BE2C (cell line): Measurements from ENCODE around the gene SSTR1.
"Not testable (repeated sequence)": the region's sequence is repeated elsewhere in the genome, so short reads cannot be mapped to it uniquely, and the experiment has no call there.

ENCODE experiments used
- DNase-seq: peaks from one replicate; pipeline ENCODE4 v3.0.0-alpha.2; 2020
- H3K27me3 ChIP-seq: fragments of 250-450 bp; sonication (Bioruptor Pico); 2 replicates; pipeline ENCODE4 v1.5.1; 2020; ENCODE audit warnings: mild to moderate bottlenecking
- H3K36me3 ChIP-seq: fragments of 250-450 bp; sonication (Bioruptor Pico); 2 replicates; pipeline ENCODE4 v1.5.1; 2020; ENCODE audit warnings: mild to moderate bottlenecking
- H3K4me1 ChIP-seq: fragments of 250-450 bp; sonication (Bioruptor Pico); 2 replicates; pipeline ENCODE4 v1.5.1; 2020
- H3K4me3 ChIP-seq: 2 replicates; pipeline ENCODE4 v1.5.1; 2011; ENCODE audit warnings: low read depth, low read length
- H3K9me3 ChIP-seq: fragments of 250-450 bp; sonication (Bioruptor Pico); 2 replicates; pipeline ENCODE4 v1.5.1; 2020
- TF ChIP-seq, protein P1 (sequence below): IDR thresholded peaks from 2 replicates; pipeline ENCODE4 v1.5.1; 2012; ENCODE audit warnings: mild to moderate bottlenecking, low read depth, low read length

SSTR1 gene

DNA sequence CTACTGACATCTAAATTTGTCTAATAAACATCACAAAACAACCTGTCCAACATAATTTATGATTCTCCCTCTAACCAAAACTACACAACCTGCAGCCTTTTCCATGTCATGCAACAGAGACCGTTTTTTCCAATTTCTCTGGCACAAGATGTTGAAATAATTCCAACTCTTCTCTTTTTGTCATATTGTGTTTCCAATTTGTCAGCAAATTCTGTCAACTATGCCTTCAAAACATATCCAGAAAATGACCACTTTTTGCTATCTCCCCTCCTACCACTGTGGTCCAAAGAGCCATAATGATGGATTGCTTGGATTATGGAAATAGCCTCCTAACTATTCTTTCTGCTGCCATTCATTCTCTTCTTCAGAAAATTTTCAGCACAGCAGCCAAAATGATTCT is 31.3 kb upstream of the SSTR1 start:
- Histone ChIP-seq H3K36me3 (no peaks in the 10 kb centered on the region), H3K4me3 (no peak overlapping the region), H3K4me1 (no peaks in the 10 kb centered on the region; the same call in 1 of the 2 replicates), H3K9me3 (peaks cover 2% of the 10 kb centered on the region; the same call in 1 of the 2 replicates), H3K27me3 (no peaks in the 10 kb centered on the region)
- TF ChIP-seq, protein P1, sequence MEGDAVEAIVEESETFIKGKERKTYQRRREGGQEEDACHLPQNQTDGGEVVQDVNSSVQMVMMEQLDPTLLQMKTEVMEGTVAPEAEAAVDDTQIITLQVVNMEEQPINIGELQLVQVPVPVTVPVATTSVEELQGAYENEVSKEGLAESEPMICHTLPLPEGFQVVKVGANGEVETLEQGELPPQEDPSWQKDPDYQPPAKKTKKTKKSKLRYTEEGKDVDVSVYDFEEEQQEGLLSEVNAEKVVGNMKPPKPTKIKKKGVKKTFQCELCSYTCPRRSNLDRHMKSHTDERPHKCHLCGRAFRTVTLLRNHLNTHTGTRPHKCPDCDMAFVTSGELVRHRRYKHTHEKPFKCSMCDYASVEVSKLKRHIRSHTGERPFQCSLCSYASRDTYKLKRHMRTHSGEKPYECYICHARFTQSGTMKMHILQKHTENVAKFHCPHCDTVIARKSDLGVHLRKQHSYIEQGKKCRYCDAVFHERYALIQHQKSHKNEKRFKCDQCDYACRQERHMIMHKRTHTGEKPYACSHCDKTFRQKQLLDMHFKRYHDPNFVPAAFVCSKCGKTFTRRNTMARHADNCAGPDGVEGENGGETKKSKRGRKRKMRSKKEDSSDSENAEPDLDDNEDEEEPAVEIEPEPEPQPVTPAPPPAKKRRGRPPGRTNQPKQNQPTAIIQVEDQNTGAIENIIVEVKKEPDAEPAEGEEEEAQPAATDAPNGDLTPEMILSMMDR = no peak
- no peak for DNase-seq

- no peak for DNase-seq
- Histone ChIP-seq H3K4me1 (no peaks in the 10 kb centered on the region), H3K4me3 (no peak overlapping the region), H3K9me3 (no peaks in the 10 kb centered on the region), H3K27me3 (no peaks in the 10 kb centered on the region), H3K36me3 (no peaks in the 10 kb centered on the region)
- TF ChIP-seq, protein P1 = no peak
Measured at GRCh38 chr14:38184132-38184531, 23.6 kb upstream of the SSTR1 start.

DNA sequence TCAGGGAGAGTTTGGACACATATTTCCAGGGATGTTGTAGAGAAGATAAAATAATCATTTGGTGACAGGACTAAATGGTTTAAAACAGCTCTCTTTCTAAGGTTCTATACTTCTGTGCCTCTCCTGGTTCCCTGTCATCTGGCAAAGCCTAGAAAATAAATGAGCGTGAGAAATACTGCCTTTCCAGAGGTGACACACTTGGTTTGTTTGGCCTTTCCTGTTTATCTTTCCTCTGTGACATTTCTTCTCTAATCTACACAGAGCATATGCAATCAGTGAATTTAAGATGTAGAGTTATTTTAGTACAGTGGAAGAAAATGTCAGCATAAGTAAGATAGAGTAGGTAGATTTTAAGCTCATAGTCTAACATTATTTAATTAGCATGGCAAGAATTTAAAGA is 22.0 kb upstream of the SSTR1 start:
- Histone ChIP-seq H3K27me3 (no peaks in the 10 kb centered on the region), H3K9me3 (no peaks in the 10 kb centered on the region), H3K4me1 (no peaks in the 10 kb centered on the region), H3K36me3 (no peaks in the 10 kb centered on the region), H3K4me3 (no peak overlapping the region)
- no peak for DNase-seq
- TF ChIP-seq, protein P1 = no peak

GRCh38 chr14:38186216-38186615 is 21.5 kb upstream of the SSTR1 start:
- no peak for DNase-seq
- Histone ChIP-seq H3K27me3 (no peaks in the 10 kb centered on the region), H3K4me1 (no peaks in the 10 kb centered on the region), H3K9me3 (no peaks in the 10 kb centered on the region), H3K4me3 (no peak overlapping the region), H3K36me3 (no peaks in the 10 kb centered on the region)
- TF ChIP-seq, protein P1 = no peak

DNA sequence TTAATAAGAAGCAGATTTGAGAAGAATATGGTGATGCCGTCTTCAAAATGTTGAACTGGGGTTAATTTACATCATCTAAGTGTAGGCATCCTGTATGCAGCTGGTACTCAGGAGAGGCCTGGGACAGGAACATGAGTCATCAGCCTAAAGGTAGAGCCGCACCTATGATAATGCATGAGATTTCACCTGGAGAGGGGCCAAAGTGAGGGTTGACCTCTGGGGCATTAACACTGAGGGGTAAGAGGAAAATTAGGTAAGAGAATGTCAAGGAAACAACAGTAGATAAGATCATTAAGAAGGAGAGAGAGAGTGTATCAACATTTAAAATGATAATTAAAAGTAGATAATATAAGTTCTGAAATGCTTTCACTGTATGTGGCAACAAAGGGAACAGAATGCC is 20.2 kb upstream of the SSTR1 start:
- no peaks in the 10 kb centered on the region for H3K36me3 ChIP-seq
- no peaks in the 10 kb centered on the region for H3K27me3 ChIP-seq
- TF ChIP-seq, protein P1 = no peak
- no peak overlapping the region for H3K4me3 ChIP-seq
- no peak for DNase-seq
- H3K4me1 ChIP-seq = no peaks in the 10 kb centered on the region
- no peaks in the 10 kb centered on the region for H3K9me3 ChIP-seq

- Histone ChIP-seq H3K4me1 (no peaks in the 10 kb centered on the region), H3K36me3 (no peaks in the 10 kb centered on the region), H3K27me3 (no peaks in the 10 kb centered on the region), H3K9me3 (no peaks in the 10 kb centered on the region), H3K4me3 (no peak overlapping the region)
- TF ChIP-seq, protein P1 = no peak
- no peak for DNase-seq
Measured at GRCh38 chr14:38189930-38190726, 17.6 kb upstream of the SSTR1 start.

- H3K4me1 ChIP-seq, H3K36me3 ChIP-seq, H3K27me3 ChIP-seq, DNase-seq, H3K9me3 ChIP-seq, H3K4me3 ChIP-seq: not testable (repeated sequence)
Measured at GRCh38 chr14:38190846-38191245, 16.9 kb upstream of the SSTR1 start.

DNA sequence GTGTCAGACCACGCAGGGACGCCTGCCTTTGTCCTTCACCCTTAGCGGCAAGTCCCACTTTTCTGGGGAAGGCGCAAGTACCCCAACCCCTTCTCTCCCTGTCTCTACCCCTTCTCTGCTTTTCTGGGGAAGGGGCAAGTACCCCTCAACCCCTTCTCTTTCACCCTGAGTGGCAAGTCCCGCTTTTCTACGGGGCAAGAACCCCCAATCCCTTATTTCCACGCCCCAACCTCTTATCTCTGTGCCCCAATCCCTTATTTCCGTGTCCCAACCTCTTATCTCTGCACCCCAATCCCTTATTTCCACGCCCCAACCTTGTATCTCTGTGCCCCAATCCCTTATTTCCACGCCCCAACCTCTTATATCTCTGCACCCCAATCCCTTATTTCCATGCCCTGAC is 16.2 kb upstream of the SSTR1 start:
- not testable (repeated sequence) for H3K36me3 ChIP-seq, H3K4me1 ChIP-seq, H3K9me3 ChIP-seq, H3K27me3 ChIP-seq, H3K4me3 ChIP-seq, DNase-seq
